Fibroblast of skin of right quadriceps (primary cell): ENCODE data around the gene PP2D1.
"Not testable (repeated sequence)": the region's sequence is repeated elsewhere in the genome, so short reads cannot be mapped to it uniquely, and the experiment has no call there.

ENCODE experiments used
- DNase-seq: peaks from one replicate; pipeline ENCODE4 v3.0.0-alpha.2; 2013

Gene PP2D1

DNA sequence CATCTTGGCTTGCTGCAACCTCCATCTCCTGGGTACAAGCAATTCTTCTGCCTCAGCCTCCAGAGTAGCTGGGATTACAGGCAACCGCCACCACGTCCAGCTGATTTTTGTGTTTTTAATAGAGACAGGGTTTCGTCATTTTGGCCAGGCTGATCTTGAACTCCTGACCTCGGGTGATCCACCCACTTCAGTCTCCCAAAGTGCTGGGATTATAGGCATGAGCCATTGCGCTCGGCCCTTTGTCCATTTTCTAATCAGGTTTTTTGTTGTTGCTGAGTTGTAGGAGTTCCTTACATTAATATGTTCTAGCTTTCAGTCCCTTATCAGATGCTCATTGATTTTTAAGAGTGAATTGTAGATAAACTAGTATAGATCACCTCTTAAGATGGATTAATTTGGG, 44.9 kb downstream of the PP2D1 start:
- DNase-seq = no peak

DNA sequence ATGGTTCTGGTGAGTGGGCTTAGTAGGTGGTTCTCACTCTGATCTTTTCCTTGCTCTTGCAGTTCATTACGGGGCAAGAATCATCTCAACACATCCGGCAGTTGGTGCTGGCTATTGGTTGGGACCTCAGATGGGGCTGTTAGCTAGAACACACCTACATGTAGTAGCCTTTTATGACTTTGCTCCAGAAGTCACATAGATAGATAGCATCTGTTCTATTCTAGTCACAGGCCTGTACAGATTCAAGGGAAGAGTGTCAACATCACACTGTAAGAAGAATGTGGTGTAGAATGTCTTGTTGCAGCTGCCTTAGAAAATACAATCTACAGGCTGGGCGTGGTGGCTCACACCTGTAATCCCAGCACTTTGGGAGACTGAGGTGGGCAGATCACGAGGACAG, 50.1 kb downstream of the PP2D1 start:
- DNase-seq = no peak

DNA sequence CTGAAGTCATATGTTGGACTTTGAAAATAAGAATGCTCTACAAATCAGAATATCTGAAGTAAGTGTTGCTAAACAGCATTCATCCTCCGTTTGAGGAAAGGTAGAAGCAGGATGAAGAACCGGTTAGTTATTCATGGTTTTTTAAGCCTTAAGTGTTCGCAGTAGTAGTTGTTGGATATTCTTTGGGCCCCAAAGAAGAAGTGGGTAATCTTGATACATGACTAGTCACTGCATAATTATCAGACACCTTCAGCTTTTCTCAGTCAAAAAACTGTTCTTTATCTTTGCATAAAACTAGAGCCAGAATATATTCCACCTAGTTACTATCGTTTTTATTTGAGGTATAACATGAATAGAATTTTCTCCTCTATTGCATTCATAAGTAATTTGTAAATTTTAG, 51.4 kb downstream of the PP2D1 start:
- DNase-seq = no peak

DNA sequence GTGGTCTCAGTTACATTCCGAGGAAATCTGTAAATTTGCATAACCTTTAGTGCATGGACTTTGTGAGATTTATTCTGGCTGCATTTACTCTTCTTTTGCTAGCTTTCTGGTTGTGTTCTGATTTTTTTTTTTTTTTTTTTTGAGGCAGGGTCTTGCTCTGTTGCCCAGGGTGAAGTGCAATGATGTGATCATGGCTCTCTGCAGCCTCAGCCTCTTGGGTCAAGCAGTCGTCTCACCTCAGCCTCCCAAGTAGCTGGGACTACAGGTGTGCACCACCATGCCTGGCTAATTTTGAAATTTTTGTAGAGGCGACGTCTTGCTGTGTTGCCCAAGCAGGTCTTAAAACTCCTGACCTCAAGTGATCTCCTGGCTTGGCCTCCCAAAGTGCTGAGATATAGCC, 52.6 kb downstream of the PP2D1 start:
- no peak for DNase-seq

DNA sequence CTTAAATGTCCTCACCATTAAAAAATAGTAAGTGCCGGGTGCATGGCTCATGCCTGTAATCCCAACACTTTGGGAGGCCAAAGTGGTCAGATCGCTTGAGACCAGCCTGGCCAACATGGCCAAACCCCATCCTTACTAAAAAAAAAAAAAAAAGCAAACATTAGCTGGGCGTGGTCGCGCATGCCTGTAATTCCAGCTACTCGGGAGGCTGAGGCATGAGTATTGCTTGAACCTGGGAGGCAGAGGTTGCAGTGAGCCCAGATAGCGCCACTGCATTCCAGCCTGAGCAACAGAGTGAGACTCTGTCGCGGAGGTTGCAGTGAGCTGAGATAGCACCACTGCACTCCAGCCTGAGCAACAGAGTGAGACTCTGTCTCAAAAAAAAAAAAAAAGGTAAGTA, 54.7 kb downstream of the PP2D1 start:
- not testable (repeated sequence) for DNase-seq

DNA sequence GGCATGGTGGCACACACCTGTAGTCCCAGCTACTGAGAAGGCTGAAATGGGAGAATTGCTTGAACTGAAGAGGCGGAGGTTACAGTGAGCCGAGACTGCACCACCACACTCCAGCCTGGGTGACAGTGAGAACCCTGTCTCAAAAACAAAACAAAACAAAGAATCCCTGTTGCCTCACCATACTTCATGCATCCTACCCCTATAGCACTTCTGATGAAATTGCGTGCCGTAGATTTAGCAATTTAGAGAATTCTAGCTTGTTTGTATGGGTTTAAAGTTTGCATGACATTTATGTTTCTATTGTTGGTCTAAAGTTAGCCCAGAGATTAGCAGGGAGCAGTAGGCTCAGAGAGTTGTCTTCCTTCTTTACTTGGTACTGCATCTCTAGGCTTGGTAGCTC, 57.4 kb downstream of the PP2D1 start:
- no peak for DNase-seq

DNA sequence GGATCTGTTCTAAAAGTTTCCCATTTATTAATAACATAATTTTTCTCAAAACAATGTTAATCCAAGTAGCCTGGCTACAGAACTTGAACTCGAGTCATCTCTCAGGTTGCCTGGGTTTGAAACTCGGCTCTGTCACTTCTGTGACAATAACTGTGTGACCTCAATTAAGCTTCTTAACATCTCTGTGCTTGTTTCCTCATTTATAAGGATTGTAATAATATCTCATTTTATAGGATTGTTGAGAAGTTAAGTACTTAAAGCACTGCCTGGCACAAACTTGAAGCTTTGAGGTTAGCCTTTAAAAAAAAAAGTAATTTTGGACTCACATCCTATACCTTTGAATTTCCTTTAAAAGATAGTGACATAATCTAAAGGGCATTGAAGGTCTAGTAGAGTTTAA, 61.7 kb downstream of the PP2D1 start:
- DNase-seq = no peak

DNA sequence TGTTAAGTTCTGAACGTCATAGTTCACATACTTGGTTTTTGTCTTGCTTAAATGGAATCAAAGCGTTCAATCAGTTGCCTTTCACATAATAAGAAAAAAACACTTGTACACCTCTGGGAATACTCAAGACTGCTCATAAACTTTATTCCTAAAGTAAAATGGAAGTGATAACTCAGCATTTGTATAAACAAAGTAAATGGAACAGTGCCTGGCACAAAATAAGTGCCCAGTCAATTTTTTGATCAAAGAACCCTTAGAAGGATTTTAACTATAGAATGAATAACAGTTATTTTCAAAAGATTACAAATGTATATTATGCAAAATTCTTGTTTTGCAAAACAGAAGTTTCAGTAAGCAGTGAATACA, 63.9 kb downstream of the PP2D1 start:
- DNase-seq = no peak

DNA sequence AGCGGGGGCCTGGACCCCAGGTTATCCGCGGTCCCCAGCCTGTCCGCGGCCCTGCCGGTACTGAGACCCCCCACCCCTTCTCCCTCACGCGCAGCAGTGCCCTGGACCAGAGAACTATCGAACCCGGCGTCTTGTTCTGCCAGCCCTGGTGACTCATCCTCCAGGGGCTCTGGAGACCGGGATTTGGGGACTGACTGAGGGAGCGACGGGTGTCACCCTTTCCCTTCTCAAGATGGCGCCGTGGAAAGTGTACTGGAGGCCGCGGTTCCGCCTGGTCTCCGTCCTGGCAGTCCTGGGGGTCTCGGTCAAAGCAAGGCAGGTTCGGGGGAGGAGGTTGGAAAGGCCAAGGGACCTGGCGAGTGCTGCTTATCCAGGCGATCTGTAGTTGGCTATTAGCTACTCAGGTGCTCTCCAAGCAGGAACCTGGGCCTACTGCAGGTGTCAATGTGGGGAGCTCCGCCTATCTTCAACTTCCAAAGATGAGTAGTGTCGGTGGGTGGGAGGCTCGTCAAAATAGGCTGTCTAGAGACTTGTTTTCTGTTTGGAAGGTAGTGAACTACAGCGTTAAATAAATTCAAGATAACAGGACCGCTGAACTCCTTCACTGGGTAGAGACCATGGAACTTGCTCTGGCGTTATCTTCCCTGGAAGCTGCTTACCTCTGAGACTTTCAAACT, 64.4 kb downstream of the PP2D1 start:
- DNase-seq = peak; percentile 49

DNA sequence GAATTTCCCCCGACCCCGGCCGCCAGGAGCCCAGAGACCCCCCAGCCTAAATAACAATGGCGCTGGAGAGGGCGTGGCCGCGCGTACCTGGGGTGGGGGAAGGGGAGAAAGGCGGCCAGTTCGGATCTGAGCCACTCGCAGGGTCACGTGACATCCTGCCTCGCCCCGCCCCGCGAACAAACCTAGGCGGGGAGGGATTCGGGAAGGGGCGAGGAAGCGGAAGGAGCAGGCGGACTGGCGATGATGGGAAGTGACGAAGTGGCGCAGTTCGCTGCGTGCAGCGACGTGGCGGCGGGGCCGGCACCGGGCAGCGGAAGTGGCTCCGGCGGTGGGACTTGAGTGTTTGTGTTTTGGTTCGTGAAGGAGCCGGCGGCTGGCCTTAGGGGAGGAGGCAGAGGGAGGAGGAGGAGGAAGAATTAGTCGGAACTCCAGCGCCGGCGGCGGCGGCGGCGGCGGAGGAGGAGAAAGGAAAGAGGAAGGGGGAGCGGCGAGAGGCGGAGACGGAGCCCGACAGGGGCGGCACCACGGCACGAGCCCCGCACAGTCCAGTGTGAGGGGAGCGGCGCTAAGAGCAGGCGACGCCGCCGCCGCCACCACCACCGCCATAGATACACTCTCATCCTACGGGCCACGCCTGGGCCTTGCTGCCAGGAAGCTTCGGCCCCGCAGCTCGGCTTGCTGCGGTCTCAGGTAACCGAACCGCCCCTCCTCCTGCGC, 65.1 kb downstream of the PP2D1 start, which contains the start of gene RAB5A:
Gene RAB5A, plus strand, starts transcription at position 266 of the 717 bp plus-strand sequence. CDS start 3,802 bp downstream, outside the sequence.
- DNase-seq = peak; percentile 99

DNA sequence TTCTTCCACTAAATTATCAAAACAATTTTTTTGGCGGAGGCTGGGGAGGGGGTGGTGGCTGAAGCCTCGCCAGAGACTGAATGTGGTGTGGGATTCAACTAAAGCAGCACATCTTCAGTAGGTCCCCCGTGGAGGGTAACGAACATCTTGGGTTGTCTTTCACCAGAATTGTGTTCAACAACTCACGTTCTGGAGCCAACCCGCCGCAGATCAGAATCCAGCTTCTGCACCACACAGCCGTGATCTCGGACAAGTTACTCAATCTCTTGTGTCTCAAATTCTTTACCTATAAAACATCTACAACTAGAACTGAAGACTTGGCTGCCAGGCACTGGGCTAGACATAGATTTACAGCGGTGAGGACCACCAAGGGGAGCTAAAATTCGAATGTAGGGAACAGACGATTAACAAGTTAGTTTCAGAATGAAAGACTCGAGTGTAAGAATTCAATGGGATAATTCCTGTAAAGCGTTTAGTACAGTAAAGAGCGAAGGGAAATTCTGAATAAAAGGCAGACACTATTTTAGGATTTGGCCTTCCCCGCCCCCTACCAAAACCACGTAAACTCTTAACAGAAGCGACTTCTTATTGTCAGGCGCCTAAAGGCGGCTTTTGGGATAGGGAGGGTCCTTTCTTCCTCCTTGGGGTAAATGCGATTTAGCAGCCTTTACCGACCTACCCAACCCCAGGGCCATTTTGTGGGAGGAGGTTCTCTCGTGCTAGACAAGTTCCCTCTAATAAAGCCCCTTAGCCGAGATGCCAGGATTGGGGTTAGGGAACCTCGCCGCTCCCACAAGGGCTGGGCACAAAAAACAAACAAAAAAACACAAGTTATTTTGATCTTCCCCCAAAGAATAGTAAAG, 65.9 kb downstream of the PP2D1 start:
- peak; percentile 9 for DNase-seq

DNA sequence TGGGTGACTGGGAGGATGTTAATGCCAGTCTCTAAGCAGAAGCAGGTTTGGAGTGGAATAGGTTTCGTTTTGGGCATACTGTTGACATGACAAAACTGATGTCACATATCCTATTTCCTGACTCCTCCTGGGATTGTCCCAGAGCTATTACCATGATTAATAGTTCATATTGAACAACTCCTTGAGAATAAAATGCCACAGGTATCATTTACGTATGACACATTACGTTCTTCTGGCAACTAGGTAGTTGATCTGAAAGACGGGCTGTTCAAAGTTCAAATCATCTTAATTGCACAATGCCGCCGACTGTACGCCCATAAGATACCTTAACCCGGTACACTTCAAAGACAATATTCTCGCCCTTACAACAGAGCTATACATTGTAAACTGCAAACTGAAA, 66.5 kb downstream of the PP2D1 start:
- DNase-seq = no peak

DNA sequence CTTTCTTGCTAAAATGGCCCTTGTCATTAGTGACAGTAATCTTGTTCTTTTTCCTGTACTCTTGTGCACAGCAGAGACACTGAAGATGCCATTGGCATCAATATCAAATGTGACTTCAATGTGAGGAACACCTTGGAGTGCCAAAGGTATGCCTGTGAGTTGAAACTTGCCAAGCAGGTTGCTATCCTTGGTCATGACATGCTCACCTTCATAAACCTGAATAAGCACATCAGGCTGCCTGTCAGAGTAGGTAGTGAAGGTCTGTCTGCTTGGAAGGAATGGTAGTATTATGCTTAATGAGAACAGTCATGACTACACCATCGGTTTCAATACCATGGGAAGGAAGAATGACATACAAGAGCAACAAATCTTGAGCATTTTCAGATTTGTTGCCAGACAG, 71.4 kb downstream of the PP2D1 start:
- DNase-seq = no peak

DNA sequence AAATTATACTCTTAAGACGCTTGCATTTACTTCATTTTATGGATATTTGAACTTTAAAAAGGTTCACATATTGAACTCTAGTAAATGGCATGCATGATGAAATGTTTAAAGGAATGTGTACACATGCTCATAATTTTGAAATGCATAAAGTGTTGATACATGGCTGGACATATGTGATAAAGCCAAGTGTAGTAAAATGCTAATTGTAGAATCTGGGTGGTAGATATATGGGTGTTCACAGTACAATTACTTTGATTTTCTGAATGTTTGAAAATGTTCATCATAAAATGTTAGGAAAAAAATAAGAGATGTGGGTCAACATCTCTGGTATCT, 73.8 kb downstream of the PP2D1 start:
- DNase-seq = no peak

DNA sequence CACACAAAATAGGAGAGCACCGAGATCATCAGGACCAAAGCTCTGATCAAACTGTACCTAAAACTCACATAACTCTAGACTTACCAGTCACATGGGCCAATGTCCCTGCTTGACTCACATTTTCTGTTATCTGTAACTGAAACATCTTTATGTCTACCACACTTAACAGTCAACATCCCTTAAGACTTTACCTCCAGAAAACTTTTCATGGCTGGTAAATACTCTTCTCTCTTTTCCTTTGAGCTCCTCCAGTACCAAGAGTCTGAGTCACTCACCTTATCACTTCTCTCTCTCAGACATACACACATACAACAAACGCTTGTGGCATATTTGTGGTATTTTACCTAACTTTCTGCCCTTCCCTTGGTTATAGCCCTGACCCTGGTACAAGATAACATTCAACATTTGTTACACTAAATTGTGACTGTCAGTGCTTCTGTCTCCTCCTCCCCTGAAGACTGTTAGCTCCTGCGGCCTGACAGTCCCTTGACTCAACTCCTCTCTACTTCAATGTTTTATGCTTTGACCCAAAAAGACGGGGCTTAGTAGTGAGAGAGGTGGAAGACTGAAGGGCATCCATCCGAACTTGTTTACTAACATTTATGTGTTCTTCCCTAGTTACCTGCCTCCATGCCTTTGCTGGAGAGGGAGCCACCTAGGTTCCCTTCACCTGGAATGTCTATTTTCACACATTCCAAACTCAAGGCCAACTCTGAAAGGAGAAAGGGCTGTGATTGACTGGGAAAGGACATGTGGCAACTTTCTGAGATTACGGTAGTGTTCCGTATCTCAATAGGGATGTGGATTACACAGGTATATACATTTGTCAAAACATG, 74.4 kb downstream of the PP2D1 start:
- DNase-seq = no peak
